NB4 (cell line): Measurements from ENCODE around the gene SEC23A.

Experiments
- DNase-seq: peaks from one replicate; pipeline ENCODE4 v3.0.0; 2010; ENCODE audit warnings: low read depth
- H3K4me3 ChIP-seq: one replicate; pipeline ENCODE4 v1.5.1; 2011; ENCODE audit warnings: mild to moderate bottlenecking, low read depth, low read length, moderate library complexity
- CTCF ChIP-seq: IDR thresholded peaks from one replicate; pipeline ENCODE4 v1.5.1; 2012; ENCODE audit warnings: low read depth, low read length
- MAX ChIP-seq: IDR thresholded peaks from 2 replicates; pipeline ENCODE4 v1.6.1; 2011; ENCODE audit warnings: low read depth, low read length
- MYC ChIP-seq: IDR thresholded peaks from 2 replicates; pipeline ENCODE4 v1.6.1; 2011; ENCODE audit warnings: low read depth, low read length
- POLR2A ChIP-seq: IDR thresholded peaks from 2 replicates; pipeline ENCODE4 v1.6.1; 2011; ENCODE audit warnings: mild to moderate bottlenecking; ENCODE audit not compliant: insufficient read length; ENCODE audit errors: extremely low read depth

SEC23A gene

GRCh38 chr14:39122330-39123138 is 19.5 kb upstream of the SEC23A start:
- DNase-seq = no peak
- H3K4me3 ChIP-seq = no peak overlapping the region
- no peak for TF ChIP-seq MYC
- no peak for TF ChIP-seq CTCF
- no peak for TF ChIP-seq POLR2A
- TF ChIP-seq MAX = no peak

GRCh38 chr14:39114073-39114838 is 11.2 kb upstream of the SEC23A start, which contains the start of gene GEMIN2:
Gene GEMIN2 (plus strand): TSS chr14:39114323. CDS start chr14:39114339, 16 bp downstream.
- H3K4me3 ChIP-seq = peak within 1 kb of the TSS; percentile 86
- peak; percentile 95 for DNase-seq
- TF ChIP-seq CTCF (no peak), POLR2A (peak; percentile 80), MAX (no peak), MYC (peak; percentile 38; the same call in 1 of the 2 replicates)

- H3K4me3 ChIP-seq = peak overlapping the region; percentile 86
- TF ChIP-seq POLR2A = no peak
- TF ChIP-seq MAX = no peak
- no peak for TF ChIP-seq CTCF
- no peak for TF ChIP-seq MYC
- DNase-seq = no peak
These were observed 10.6 kb upstream of the SEC23A start for GRCh38 chr14:39113685-39114072.

GRCh38 chr14:39109893-39110715 is 7.1 kb upstream of the SEC23A start:
- H3K4me3 ChIP-seq = no peak overlapping the region
- TF ChIP-seq POLR2A (no peak), MAX (no peak), MYC (no peak), CTCF (no peak)
- no peak for DNase-seq

- no peak for TF ChIP-seq CTCF
- no peak for TF ChIP-seq POLR2A
- TF ChIP-seq MAX = no peak
- no peak for TF ChIP-seq MYC
- no peak for DNase-seq
- no peak overlapping the region for H3K4me3 ChIP-seq
These were observed 5.8 kb upstream of the SEC23A start for GRCh38 chr14:39108791-39109190.
